NT2/D1 (cell line): ENCODE measurements around the gene ARHGEF19.

ENCODE experiments used
- SUZ12 ChIP-seq: IDR thresholded peaks from 2 replicates; pipeline ENCODE4 v1.6.1; 2011; ENCODE audit not compliant: insufficient read length, insufficient read depth; ENCODE audit errors: extremely low read depth
- YY1 ChIP-seq: IDR thresholded peaks from 2 replicates; pipeline ENCODE4 v1.6.1; 2011; ENCODE audit not compliant: insufficient read length, insufficient read depth
- ZNF274 ChIP-seq: IDR thresholded peaks from 2 replicates; pipeline ENCODE4 v1.6.1; 2011; ENCODE audit warnings: mild to moderate bottlenecking, low read depth, low read length

DNA sequence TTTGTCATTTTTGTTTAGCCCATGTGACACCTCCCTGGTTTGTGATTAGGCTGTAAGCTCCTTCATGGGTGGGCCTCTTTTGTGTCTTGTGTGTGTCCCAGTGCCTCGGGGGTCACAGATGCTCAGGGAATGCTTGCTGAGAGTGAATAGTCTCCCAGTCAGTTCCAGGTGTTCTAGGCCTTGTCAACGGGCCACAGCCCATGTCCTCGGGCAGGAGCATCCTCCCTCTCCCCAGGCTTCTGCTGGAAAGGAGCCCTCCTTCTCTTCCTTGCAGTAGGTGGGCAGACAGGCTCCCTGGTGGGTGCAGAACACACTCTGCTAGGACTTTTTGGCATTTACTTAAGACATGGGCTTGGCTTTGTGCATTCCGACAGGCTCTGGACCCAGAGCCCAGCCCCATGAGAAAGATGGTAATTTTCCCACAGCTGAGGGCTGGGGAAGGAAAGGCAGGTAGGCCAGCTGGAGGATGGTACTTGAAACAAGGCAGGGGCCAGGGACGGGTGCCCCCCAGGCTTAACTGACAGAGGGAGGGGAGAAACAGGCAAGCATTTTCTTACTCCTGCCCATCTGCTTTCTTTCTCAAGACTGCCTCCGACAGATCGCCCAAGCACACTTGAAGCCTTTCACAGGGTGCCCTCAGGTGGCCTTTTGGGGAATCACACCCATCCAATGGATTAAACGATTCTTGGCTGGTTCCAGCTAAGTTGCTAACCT, 31.6 kb upstream of the ARHGEF19 start:
- TF ChIP-seq YY1 (no peak), SUZ12 (no peak), ZNF274 (no peak)
